SK-N-SH (cell line): ENCODE results near the gene ARHGAP10. TPM values are rescaled to one million over a fixed set of nuclear protein-coding genes. Genes with fewer than 3 reads are reported as not detected.

Experiments used
- CTCF ChIA-PET: fragments of 300-600, 350-600 bp; formaldehyde crosslinking; extraction: SDS; loops from one replicate; lab custom pipeline; 2021; lab: Yijun Ruan, JAX
- POLR2A ChIA-PET: fragments of 350-600 bp; sonication (Branson Sonifier 250); formaldehyde crosslinking; extraction: SDS; loops from one replicate; lab custom pipeline; 2020; ENCODE audit warnings: antibody characterized with exemption, inconsistent platforms; lab: Yijun Ruan, JAX
- DNase-seq: peaks from one replicate; pipeline ENCODE4 v3.0.0; 2012
- H2AFZ ChIP-seq: fragments of 200-600 bp; sonication (generic); 2 replicates; pipeline ENCODE4 v1.8.1; 2016; ENCODE audit warnings: antibody characterized with exemption, mild to moderate bottlenecking, low read depth
- H3F3A ChIP-seq: fragments of 200-600 bp; sonication (generic); replicated peaks from 2 replicates; pipeline ENCODE3; 2016; ENCODE audit warnings: antibody characterized with exemption, mild to moderate bottlenecking; ENCODE audit not compliant: insufficient read depth
- H3K27ac ChIP-seq, 2 experiments: fragments of 200-500 bp in 1 of 2; fragments of 200-600 bp in 1 of 2; sonication (Bioruptor generic) in 1 of 2; sonication (generic), shearing (Covaris generic) in 1 of 2; 2 replicates each; pipeline versions ENCODE4 v1.5.1 to v1.6.1; 2014 to 2016; ENCODE audit warnings: low read depth in 2 of 2, inconsistent platforms in 1 of 2, low read length in 1 of 2, mild to moderate bottlenecking in 1 of 2, mixed read lengths in 1 of 2
- H3K27me3 ChIP-seq: fragments of 200-600 bp; sonication (generic), shearing (Covaris generic); 2 replicates; pipeline ENCODE4 v1.6.1; 2016; ENCODE audit warnings: mixed run types; ENCODE audit not compliant: insufficient read depth
- H3K36me3 ChIP-seq, 2 experiments: fragments of 200-500 bp in 1 of 2; fragments of 200-600 bp in 1 of 2; sonication (Bioruptor generic) in 1 of 2; sonication (generic) in 1 of 2; replicated peaks in 1 of 2; 2 replicates each; pipeline versions ENCODE3 to v1.5.1; 2014 to 2016; ENCODE audit warnings: low read length in 1 of 2, mild to moderate bottlenecking in 1 of 2; ENCODE audit not compliant: insufficient read depth in 2 of 2, control insufficient read depth in 1 of 2
- H3K4me1 ChIP-seq, 2 experiments: fragments of 200-500 bp in 1 of 2; fragments of 200-600 bp in 1 of 2; sonication (Bioruptor generic) in 1 of 2; sonication (generic), shearing (Covaris generic) in 1 of 2; 2 replicates each; pipeline versions ENCODE4 v1.5.1 to v1.6.1; 2014 to 2016; ENCODE audit warnings: low read depth in 1 of 2, low read length in 1 of 2, mixed run types in 1 of 2; ENCODE audit not compliant: insufficient read depth in 2 of 2, control insufficient read depth in 1 of 2
- H3K4me2 ChIP-seq: fragments of 200-600 bp; sonication (generic), shearing (Covaris generic); 2 replicates; pipeline ENCODE4 v1.6.1; 2017; ENCODE audit warnings: mixed run types
- H3K4me3 ChIP-seq, 2 experiments: fragments of 200-500 bp in 1 of 2; fragments of 200-600 bp in 1 of 2; sonication (Bioruptor generic) in 1 of 2; sonication (generic), shearing (Covaris generic) in 1 of 2; 2 replicates each; pipeline versions ENCODE4 v1.5.1 to v1.8.1; 2014 to 2016; ENCODE audit warnings: low read depth in 2 of 2, inconsistent platforms in 1 of 2, low read length in 1 of 2, mild to moderate bottlenecking in 1 of 2, mixed read lengths in 1 of 2, moderate library complexity in 1 of 2
- H3K79me2 ChIP-seq: fragments of 200-600 bp; sonication (generic); 2 replicates; pipeline ENCODE4 v1.8.1; 2017; ENCODE audit warnings: mild to moderate bottlenecking; ENCODE audit not compliant: insufficient read depth
- H3K9ac ChIP-seq: fragments of 200-600 bp; sonication (generic); 2 replicates; pipeline ENCODE4 v1.6.1; 2017; ENCODE audit warnings: mixed run types
- H3K9me2 ChIP-seq: fragments of 200-600 bp; sonication (generic); 2 replicates; pipeline ENCODE4 v1.6.1; 2017; ENCODE audit warnings: mixed run types
- H3K9me3 ChIP-seq: fragments of 200-600 bp; sonication (generic); 2 replicates; pipeline ENCODE4 v1.6.1; 2017; ENCODE audit warnings: mixed run types, mild to moderate bottlenecking, moderate library complexity
- H4K20me1 ChIP-seq: fragments of 200-600 bp; sonication (generic); 2 replicates; pipeline ENCODE4 v1.6.1; 2017; ENCODE audit warnings: mild to moderate bottlenecking, mixed run types; ENCODE audit not compliant: insufficient read depth
- CHD2 ChIP-seq: fragments of 150-350 bp; IDR thresholded peaks from 2 replicates; pipeline ENCODE4 v1.6.1; 2018; ENCODE audit warnings: low read length; ENCODE audit not compliant: partially characterized antibody
- CTCF ChIP-seq: fragments of 200-600 bp; sonication (generic); IDR thresholded peaks from 2 replicates; pipeline ENCODE4 v1.6.1; 2017; ENCODE audit warnings: antibody characterized with exemption, mild to moderate bottlenecking, moderate library complexity
- EP300 ChIP-seq, 2 experiments: IDR thresholded peaks; 2 replicates each; pipeline versions ENCODE4 v1.4.0 to v1.6.1; 2012; ENCODE audit warnings: borderline replicate concordance in 1 of 2, low read depth in 1 of 2, low read length in 1 of 2
- MEF2A ChIP-seq: IDR thresholded peaks from 2 replicates; pipeline ENCODE4 v1.4.0; 2012; ENCODE audit warnings: low read depth, borderline replicate concordance
- MXI1 ChIP-seq: IDR thresholded peaks from 2 replicates; pipeline ENCODE4 v1.6.1; 2012; ENCODE audit warnings: mild to moderate bottlenecking, low read depth, low read length, improper control_type of control experiment
- NFIC ChIP-seq: IDR thresholded peaks from 2 replicates; pipeline ENCODE4 v1.4.0; 2012; ENCODE audit warnings: borderline replicate concordance
- NRF1 ChIP-seq: IDR thresholded peaks from 2 replicates; pipeline ENCODE4 v1.6.1; 2012; ENCODE audit warnings: low read depth, mild to moderate bottlenecking, low read length
- PBX3 ChIP-seq: IDR thresholded peaks from 2 replicates; pipeline ENCODE4; 2012
- RAD21 ChIP-seq: IDR thresholded peaks from 2 replicates; pipeline ENCODE4 v1.6.1; 2012; ENCODE audit warnings: mild to moderate bottlenecking, low read length
- TAF1 ChIP-seq: IDR thresholded peaks from 2 replicates; pipeline ENCODE4 v1.6.1; 2012; ENCODE audit warnings: low read depth, mild to moderate bottlenecking, low read length, moderate library complexity, borderline replicate concordance
- TEAD4 ChIP-seq: IDR thresholded peaks from 2 replicates; pipeline ENCODE4 v1.4.0; 2012; ENCODE audit warnings: mild to moderate bottlenecking, borderline replicate concordance; ENCODE audit not compliant: insufficient read depth
- USF2 ChIP-seq: fragments of 150-350 bp; IDR thresholded peaks from 2 replicates; pipeline ENCODE4 v1.6.1; 2017; ENCODE audit warnings: antibody characterized with exemption, low read length, low read depth, borderline replicate concordance
- WGBS: methylation state at CpG from one replicate; pipeline ENCODE4 v1.1.6; 2017; ENCODE audit warnings: low lambda C conversion rate; 5-methylcytosine and 5-hydroxymethylcytosine counted together
- polyA plus RNA-seq, 3 experiments: library from polyadenylated mRNA; depleted of rRNA; stranded (reverse); fragments of >200 nt; gene quantifications; 2 replicates each; pipeline ENCODE4 v1.2.3, GENCODE V29; 2012
- TF ChIP-seq, protein P1 (sequence below): IDR thresholded peaks from 2 replicates; pipeline ENCODE4 v1.6.1; 2012; ENCODE audit warnings: mild to moderate bottlenecking, low read depth, low read length, moderate library complexity
- TF ChIP-seq, protein P2 (sequence below): IDR thresholded peaks from 2 replicates; pipeline ENCODE4 v1.4.0; 2012; ENCODE audit warnings: low read depth

Gene ARHGAP10
- polyA plus RNA-seq, 1 of the 3 experiments (the other 2 are of a cell fraction), result 15.1 TPM

DNA sequence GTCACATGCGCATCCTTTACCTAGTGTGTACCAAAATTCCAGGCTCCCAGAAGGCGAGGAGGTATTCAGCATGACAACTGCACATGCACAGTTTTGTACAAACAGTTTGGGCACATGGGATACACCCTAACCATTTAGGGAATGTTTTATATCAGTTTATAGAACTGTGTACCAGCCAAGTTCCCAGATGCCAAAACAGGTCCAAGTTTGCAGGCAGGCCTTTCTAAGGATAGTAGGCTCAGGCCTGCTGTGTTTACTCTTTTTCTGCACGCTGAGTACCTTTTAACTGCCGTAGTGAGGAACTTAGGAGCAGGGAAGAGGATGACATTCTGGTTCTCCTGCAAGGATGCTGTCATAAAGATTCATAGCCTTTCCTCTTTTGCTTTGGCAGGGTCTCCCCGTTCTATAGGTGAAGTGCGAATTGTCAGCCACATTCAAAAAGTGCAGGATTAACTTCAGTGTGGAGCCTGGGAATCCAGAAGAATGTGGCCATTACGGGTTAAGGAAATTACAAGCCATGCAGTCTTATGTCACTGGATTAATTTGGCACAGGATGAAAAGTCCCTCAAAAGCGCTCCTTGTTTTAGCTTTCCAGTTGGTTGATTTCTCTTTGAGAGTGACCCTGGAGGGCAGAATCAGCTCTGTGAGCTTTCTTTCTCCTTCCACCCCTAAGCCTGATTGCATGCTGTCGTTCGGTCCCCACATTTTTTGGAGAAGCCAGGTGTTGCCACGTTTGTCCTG lies 259.8 kb downstream of the ARHGAP10 start (continued):
- TF ChIP-seq, protein P1, sequence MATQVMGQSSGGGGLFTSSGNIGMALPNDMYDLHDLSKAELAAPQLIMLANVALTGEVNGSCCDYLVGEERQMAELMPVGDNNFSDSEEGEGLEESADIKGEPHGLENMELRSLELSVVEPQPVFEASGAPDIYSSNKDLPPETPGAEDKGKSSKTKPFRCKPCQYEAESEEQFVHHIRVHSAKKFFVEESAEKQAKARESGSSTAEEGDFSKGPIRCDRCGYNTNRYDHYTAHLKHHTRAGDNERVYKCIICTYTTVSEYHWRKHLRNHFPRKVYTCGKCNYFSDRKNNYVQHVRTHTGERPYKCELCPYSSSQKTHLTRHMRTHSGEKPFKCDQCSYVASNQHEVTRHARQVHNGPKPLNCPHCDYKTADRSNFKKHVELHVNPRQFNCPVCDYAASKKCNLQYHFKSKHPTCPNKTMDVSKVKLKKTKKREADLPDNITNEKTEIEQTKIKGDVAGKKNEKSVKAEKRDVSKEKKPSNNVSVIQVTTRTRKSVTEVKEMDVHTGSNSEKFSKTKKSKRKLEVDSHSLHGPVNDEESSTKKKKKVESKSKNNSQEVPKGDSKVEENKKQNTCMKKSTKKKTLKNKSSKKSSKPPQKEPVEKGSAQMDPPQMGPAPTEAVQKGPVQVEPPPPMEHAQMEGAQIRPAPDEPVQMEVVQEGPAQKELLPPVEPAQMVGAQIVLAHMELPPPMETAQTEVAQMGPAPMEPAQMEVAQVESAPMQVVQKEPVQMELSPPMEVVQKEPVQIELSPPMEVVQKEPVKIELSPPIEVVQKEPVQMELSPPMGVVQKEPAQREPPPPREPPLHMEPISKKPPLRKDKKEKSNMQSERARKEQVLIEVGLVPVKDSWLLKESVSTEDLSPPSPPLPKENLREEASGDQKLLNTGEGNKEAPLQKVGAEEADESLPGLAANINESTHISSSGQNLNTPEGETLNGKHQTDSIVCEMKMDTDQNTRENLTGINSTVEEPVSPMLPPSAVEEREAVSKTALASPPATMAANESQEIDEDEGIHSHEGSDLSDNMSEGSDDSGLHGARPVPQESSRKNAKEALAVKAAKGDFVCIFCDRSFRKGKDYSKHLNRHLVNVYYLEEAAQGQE, result no peak
- TF ChIP-seq MEF2A (no peak), NFIC (no peak), USF2 (no peak), CTCF (no peak), MXI1 (no peak), RAD21 (no peak), TEAD4 (no peak), PBX3 (no peak)

GRCh38 chr4:147994076-147994475 lies 262.2 kb downstream of the ARHGAP10 start:
- CTCF ChIA-PET, result interaction anchor here (0.9 to 1.8 kb wide), 2 partner anchors 10 to 69 kb away, joined by 4 read pairs; no protein-coding TSS in a partner anchor
- no peaks in the 10 kb centered on the region for H3K79me2 ChIP-seq

More at GRCh38 chr4:147994076-147994475, 262.2 kb downstream of the ARHGAP10 start:
- POLR2A ChIA-PET, result no interaction called here
- Histone ChIP-seq H3K4me3 (no peak overlapping the region), H2AFZ (no peak overlapping the region), H4K20me1 (no peaks in the 10 kb centered on the region), H3K27ac (no peak overlapping the region), H3K4me2 (no peak overlapping the region), H3K9me2 (no peaks in the 10 kb centered on the region), H3K4me1 (peaks cover 0 to 9% of the 10 kb centered on the region in 2 experiments; a peak in 1 of 4 replicates), H3F3A (no peaks in the 10 kb centered on the region), H3K36me3 (peaks cover 2 to 4% of the 10 kb centered on the region in 2 experiments), H3K9ac (no peak overlapping the region), H3K27me3 (no peaks in the 10 kb centered on the region), H3K9me3 (no peaks in the 10 kb centered on the region)
- no peak for DNase-seq
- TF ChIP-seq NRF1 (no peak), EP300 (IDR thresholded peaks at IDR 0.05; ENCODE audit: borderline replicate concordance in 1 of 2, low read depth in 1 of 2, low read length in 1 of 2) (no peak), TAF1 (no peak), CHD2 (no peak)
- TF ChIP-seq, protein P2, sequence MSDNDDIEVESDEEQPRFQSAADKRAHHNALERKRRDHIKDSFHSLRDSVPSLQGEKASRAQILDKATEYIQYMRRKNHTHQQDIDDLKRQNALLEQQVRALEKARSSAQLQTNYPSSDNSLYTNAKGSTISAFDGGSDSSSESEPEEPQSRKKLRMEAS, result no peak
- 92% methylated on average over 3 of the region's 3 CpGs for WGBS
